ENCODE measurements around the gene ZNF479. TPM values are rescaled to one million over a fixed set of nuclear protein-coding genes. Genes with fewer than 3 reads are reported as not detected.
"Not testable (repeated sequence)": the region's sequence is repeated elsewhere in the genome, so short reads cannot be mapped to it uniquely, and the experiment has no call there.

Gene ZNF479
- total RNA-seq, result not detected

- not testable (repeated sequence) for DNase-seq (ENCODE audit: low spot score)
Observed at GRCh38 chr7:57132336-57132735, at the start of gene ZNF479. ZNF479 (minus strand) TSS chr7:57132436; CDS start chr7:57132324, 112 bp downstream.

GRCh38 chr7:57182031-57182430 lies 49.8 kb upstream of the ZNF479 start:
- DNase-seq (ENCODE audit: low spot score), result no peak

- no peak for DNase-seq (ENCODE audit: low spot score)
Observed at GRCh38 chr7:57181281-57181680, 49.0 kb upstream of the ZNF479 start.

- DNase-seq (ENCODE audit: low spot score), result no peak
Observed at GRCh38 chr7:57179776-57180415, 47.7 kb upstream of the ZNF479 start.

- DNase-seq (ENCODE audit: low spot score), result no peak
Observed at GRCh38 chr7:57178768-57179139, 46.5 kb upstream of the ZNF479 start.

- DNase-seq (ENCODE audit: low spot score), result no peak
Observed at GRCh38 chr7:57177856-57178767, 45.9 kb upstream of the ZNF479 start.

GRCh38 chr7:57176928-57177635 lies 44.8 kb upstream of the ZNF479 start:
- no peak for DNase-seq (ENCODE audit: low spot score)

- DNase-seq (ENCODE audit: low spot score), result no peak
Observed at GRCh38 chr7:57165285-57165899, 33.2 kb upstream of the ZNF479 start.

- not testable (repeated sequence) for DNase-seq (ENCODE audit: low spot score)
Observed at GRCh38 chr7:57120123-57120784, 12.0 kb downstream of the ZNF479 start.

Measured in ureter (tissue), 1 donor.